SU-DHL-6 (cell line): ENCODE results near the gene SETD1A.

Source experiments
- EZH2phosphoT487 ChIP-seq: fragments of 200-600 bp; sonication (generic), shearing (Covaris generic); conservative IDR thresholded peaks from 2 replicates; pipeline ENCODE4 v1.6.1; 2018; ENCODE audit warnings: mild to moderate bottlenecking, antibody characterized with exemption, low read length, moderate library complexity, mixed read lengths
- TF ChIP-seq, protein P1 (sequence below): fragments of 200-600 bp; sonication (generic); IDR thresholded peaks from one replicate; pipeline ENCODE4 v1.5.1; 2017; ENCODE audit warnings: antibody characterized with exemption, mild to moderate bottlenecking, low read length, moderate library complexity; ENCODE audit not compliant: insufficient read depth, poor library complexity, severe bottlenecking

DNA sequence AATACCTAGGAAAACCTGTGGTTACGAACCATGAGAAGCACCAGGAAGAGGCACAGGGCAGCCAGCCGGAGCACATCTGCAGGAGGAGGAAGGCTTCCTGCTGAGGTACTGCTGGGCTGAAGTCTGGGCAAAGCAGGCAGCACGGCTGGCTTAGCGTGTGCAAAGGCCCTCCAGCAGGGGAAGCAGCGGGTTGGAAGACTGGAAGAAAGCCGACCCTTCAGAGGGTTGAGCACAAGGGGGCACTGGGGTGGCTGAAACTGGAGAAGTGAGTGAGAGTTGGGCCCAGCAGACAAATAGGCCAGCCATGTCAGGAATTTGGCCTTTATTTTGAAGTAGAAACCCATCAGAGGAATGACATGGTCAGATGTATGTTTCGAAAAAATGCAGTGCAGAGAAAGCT, 15.3 kb downstream of the SETD1A start:
- TF ChIP-seq, protein P1, sequence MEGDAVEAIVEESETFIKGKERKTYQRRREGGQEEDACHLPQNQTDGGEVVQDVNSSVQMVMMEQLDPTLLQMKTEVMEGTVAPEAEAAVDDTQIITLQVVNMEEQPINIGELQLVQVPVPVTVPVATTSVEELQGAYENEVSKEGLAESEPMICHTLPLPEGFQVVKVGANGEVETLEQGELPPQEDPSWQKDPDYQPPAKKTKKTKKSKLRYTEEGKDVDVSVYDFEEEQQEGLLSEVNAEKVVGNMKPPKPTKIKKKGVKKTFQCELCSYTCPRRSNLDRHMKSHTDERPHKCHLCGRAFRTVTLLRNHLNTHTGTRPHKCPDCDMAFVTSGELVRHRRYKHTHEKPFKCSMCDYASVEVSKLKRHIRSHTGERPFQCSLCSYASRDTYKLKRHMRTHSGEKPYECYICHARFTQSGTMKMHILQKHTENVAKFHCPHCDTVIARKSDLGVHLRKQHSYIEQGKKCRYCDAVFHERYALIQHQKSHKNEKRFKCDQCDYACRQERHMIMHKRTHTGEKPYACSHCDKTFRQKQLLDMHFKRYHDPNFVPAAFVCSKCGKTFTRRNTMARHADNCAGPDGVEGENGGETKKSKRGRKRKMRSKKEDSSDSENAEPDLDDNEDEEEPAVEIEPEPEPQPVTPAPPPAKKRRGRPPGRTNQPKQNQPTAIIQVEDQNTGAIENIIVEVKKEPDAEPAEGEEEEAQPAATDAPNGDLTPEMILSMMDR, result no peak
- no peak for TF ChIP-seq EZH2phosphoT487
